Right hindlimb (tissue), 1 donor: ENCODE data around the gene HSPG2.

Experiments used
- DNase-seq: peaks from one replicate; pipeline ENCODE4 v3.0.0-alpha.2; 2018

HSPG2 gene

DNA sequence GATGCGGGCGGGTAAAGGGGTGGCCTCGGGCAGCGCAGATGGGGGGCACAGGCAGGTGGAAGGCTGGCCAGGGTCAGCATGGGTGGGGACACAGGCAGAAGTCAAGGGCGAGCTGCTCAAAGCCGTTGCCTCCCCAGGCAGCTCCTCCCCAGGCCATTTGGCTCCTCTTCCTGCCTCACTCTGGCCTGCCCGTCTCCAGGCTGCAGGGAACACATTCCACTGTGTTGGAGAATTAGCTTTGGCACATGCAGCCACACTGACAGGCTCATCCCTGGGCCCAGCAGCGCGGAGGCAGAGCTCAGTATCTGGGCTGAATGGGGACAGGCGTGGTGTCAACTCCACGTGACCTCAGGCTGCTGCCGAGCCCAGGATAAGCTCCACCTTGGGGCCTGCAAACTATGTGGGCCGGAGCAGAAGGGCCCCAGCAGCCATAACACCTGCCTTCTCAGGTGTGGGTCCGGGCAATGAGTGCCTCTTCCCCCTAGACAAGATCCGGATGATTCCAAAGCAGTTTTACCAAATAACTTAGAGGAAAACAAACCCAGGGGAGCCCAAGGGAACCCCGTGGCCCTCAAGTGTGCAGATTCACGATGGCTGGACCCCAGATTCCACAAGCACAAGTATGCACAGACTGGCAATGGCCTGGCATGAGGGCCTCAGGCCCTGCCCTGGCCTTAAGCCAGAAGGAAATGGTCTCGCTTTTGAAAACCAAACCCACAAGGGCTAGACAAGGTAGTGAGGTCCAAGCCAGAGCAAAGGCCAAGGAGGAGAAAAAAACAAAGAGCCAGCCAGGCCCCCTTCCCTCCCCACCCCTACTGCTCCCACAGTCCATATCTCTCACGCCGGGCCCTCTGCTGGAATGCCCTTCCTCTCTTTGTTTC, 40.2 kb downstream of the HSPG2 start:
- peak; percentile 88 for DNase-seq

GRCh38 chr1:21896026-21896425, 41.1 kb downstream of the HSPG2 start:
- no peak for DNase-seq

- DNase-seq: peak; percentile 56
Observed at GRCh38 chr1:21894034-21894881, 42.9 kb downstream of the HSPG2 start.

DNA sequence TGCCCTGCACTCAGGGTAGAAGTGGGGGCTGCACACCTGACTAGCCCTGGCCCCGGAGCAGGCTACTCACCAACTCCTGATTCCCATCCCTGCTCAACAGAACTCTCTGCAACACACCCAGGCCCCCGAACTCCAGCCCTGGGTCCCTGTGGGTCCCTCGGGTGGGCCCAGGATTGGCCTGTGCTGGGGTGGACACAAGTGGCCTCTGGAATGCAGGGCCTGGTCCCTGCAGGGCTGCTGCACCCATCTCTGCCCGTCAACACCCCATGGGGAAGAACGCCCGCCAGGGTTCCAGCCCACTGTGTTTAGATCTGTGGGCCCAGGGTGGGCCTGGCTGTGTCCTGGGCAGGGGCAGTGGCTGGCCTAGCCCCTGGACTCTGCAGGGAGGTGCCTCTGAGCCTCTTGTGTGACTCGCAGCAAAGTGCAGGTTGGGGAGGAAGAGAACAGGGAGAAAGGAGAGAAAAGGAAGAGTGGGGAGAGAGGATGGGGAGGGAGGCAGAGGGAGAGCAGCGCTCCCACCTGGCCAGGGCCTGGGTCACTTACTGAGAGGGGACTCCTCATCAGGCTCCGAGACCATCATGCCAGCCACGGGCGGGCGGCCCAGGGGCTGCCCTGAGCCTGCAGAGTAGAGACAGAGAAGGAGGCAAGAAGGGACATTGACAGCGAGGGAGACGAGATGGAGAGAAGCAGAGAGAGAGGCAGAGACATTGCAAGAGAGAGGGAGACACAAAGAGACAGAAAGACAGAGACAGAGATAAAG, 43.9 kb downstream of the HSPG2 start:
- DNase-seq: no peak

DNA sequence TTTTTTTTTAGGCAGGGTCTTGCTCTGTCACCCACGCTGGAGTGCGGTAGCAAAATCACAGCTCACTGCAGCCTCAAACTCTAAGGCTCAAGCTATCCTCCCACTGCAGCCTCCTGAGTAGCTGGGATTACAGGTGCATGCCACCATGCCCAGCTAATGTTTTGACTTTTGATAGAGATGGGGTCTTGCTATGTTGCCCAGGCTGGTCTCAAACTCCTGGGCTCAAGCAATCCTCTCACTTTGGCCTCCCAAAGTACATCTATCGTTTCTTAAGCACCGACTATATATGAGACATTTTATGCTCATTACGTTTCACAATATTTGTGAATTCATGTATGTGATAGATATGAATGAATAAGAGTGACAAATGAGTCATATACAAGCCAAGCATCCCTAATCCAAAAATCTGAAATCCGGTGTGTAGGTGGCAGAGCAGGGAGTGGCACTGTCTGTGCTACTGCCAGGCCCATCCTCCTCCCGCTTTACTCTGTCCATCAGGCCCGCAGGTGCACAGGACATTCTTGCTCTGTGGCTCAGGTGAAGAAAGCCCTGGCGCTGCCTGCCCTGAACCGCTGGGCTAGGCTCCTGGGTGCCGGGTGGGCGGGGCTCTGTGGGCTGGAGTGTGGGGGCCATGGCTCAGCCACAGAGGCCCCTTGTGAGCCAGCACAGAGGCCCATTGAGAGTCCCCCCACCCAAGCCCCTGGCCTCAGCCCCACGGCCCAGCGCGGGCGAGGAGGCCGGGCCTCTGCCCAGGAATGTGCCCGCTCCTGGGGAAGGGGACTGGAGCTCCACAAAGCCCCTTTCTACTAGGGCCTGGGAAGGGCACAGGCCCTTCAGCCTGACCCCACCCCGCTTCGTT, 45.3 kb downstream of the HSPG2 start:
- DNase-seq: no peak

DNA sequence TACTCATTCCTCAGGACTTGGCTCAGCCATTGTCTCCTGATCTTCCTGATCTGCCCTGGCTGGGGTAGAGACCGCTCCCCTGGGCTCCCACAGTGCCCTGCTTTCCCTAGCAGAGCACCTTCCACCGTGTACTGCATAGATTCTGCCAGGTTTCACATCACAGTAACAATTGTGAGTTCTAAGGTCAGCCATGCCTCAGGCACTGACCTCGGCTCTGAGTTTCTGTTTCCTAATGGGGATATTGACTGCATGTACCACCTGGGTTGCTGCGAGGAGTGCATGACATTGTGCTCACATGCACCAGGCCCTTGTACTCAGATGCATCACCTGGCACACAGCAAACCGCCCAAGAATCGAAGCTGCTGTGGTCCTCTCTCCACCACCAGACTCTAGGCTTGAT, 46.0 kb downstream of the HSPG2 start:
- DNase-seq: no peak

GRCh38 chr1:21888500-21888899, 48.6 kb downstream of the HSPG2 start:
- no peak for DNase-seq

- no peak for DNase-seq
Observed at GRCh38 chr1:21887796-21888195, 49.3 kb downstream of the HSPG2 start.

DNA sequence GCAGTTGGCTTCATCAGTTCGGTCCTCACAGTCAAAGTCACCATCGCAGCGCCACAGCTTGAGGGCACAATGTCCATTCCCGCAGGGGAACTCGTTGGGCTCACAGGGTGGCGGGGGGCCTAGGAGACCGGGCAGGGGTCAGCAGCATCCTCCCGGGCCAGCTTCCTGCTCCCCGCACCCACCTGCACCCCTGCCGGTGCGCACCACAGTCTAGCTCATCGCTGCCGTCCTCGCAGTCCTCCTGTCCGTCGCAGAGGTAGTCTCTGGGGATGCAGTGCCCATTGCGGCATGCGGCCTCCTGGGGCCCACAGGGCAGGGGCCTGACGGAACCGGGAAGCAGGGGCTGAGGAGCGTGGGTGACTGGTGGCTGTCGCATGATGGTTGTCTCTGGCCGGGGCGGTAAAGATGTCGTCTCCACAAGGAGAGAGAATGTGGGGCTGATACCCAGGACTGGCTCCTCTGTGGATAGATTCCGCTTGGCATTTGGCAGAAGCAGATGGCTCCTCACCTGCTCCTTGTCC, 49.8 kb downstream of the HSPG2 start:
- no peak for DNase-seq

- no peak for DNase-seq
Observed at GRCh38 chr1:21886486-21887215, 50.5 kb downstream of the HSPG2 start.

GRCh38 chr1:21885236-21886037, 51.7 kb downstream of the HSPG2 start:
- no peak for DNase-seq

DNA sequence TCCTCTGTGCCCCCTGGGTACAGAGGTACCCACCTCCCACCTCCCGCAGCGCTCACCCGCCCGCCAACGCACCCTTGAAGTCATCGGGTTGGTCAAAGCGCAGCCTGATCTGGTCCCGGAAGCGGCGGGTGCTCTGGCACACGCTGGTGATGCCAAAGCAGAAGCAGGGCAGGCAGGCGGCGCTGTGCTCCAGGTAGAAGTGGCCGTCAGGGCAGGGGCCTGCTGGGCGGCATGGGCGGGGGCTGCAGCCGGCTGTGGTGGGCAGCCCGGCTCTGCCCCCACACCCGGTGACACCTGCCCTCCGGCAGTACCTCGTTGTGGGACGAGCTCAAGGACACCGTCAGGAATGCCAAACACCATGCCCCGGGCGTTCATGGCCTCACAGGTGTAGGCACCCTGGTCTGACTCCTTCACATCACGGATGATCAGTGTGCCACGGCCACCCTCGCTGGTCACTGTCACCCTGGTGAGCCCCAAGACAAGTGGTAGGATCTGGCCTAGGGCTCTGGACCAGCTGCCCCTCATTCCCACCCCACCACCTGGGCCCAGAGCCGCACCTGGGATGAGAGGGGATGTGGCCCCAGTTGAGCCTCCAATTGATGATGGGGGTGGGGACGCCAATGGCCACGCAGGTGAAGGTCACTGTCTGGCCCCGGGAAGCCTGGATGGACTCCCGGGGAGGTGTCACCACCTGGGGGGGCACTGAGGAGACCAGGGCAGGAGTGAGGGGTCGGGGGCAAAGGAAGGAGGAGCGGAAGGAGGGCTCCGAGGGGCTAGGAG, 52.5 kb downstream of the HSPG2 start:
- DNase-seq: no peak

GRCh38 chr1:21882721-21883415, 54.2 kb downstream of the HSPG2 start:
- DNase-seq: no peak

GRCh38 chr1:21881250-21881649, 55.9 kb downstream of the HSPG2 start:
- DNase-seq: no peak

DNA sequence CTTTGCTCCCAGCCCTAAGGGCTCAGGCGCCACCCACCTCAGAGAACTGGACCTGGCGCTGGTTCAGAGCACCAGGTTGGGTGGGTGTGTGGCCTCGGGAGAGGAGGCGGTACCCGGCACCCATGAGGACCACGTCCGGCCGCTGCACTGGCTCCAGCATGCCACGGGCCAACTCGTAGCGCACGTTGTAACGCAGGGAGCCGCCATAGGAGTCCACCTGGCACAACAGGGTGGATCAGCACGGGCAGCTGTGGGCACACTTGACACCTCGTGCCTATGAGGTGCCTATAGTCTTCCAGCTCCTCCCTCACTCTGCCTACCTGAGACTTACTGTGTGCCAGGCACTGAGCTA, 56.5 kb downstream of the HSPG2 start:
- no peak for DNase-seq

- DNase-seq: no peak
Observed at GRCh38 chr1:21879928-21880618, 57.0 kb downstream of the HSPG2 start.

- DNase-seq: no peak
Observed at GRCh38 chr1:21878840-21879478, 58.2 kb downstream of the HSPG2 start.
